GM12878 (cell line): ENCODE measurements around the gene GPR108. TPM values are rescaled to one million over a fixed set of nuclear protein-coding genes. Genes with fewer than 3 reads are reported as not detected.

ENCODE experiments used
- ATAC-seq: fragments of 200-7000 bp; cut with Tn5 transposase; 3 replicates; pipeline ENCODE4 v1.9.1; 2020; ENCODE audit warnings: mild to moderate bottlenecking, moderate library complexity
- BruUV-seq: library from RNA; stranded (reverse); fragments of 400-500 nt; replicated peaks from 2 replicates; lab custom pipeline; 2021; lab: Mats Ljungman, UMichigan
- CTCF ChIA-PET: fragments of 300-600 bp; sonication (Branson Sonifier 250); formaldehyde crosslinking; extraction: SDS; loops from one replicate; lab custom pipeline; 2021; ENCODE audit warnings: inconsistent platforms; lab: Yijun Ruan, JAX
- POLR2A ChIA-PET: fragments of 350-600 bp; formaldehyde crosslinking; extraction: SDS; loops from one replicate; lab custom pipeline; 2021; ENCODE audit warnings: inconsistent platforms; lab: Charles Lee
- RAD21 ChIA-PET: fragments of 300-600 bp; sonication (Branson Sonifier 250); formaldehyde crosslinking; loops from one replicate; lab custom pipeline; 2023; ENCODE audit warnings: antibody characterized with exemption; ENCODE audit not compliant: unreplicated experiment; lab: Charles Lee
- SMC1A ChIA-PET: fragments of 300-600 bp; sonication (Branson Sonifier 250); formaldehyde crosslinking; loops from one replicate; lab custom pipeline; 2023; ENCODE audit not compliant: unreplicated experiment, uncharacterized antibody; lab: Charles Lee
- DNase-seq: peaks from one replicate; pipeline ENCODE4 v3.0.0-alpha.2; 2011; ENCODE audit warnings: low read depth, low spot score
- FAIRE-seq: peaks from 3 replicates; lab custom pipeline; 2011; peaks lifted over from hg19 to GRCh38; lab: Jason Lieb, UNC
- H2AFZ ChIP-seq: 2 replicates; pipeline ENCODE4 v1.6.0; 2011; ENCODE audit warnings: low read depth, low read length, control low read depth; ENCODE audit not compliant: control insufficient read depth
- H3K27ac ChIP-seq: 2 replicates; pipeline ENCODE4 v1.5.1; 2011; ENCODE audit warnings: control low read depth; ENCODE audit not compliant: control insufficient read depth, insufficient read depth
- H3K27me3 ChIP-seq, 2 experiments: replicated peaks in 1 of 2; 2 replicates each; pipeline versions ENCODE4 v1.6.0 to v1.6.1; 2011; ENCODE audit warnings: low read length in 1 of 2; ENCODE audit not compliant: control insufficient read depth in 2 of 2, insufficient read depth in 2 of 2
- H3K36me3 ChIP-seq, 2 experiments: 2 replicates each; pipeline ENCODE4 v1.5.1; 2011; ENCODE audit warnings: low read length in 1 of 2; ENCODE audit not compliant: control insufficient read depth in 2 of 2, insufficient read depth in 2 of 2
- H3K4me1 ChIP-seq: 2 replicates; pipeline ENCODE4 v1.6.1; 2011; ENCODE audit warnings: mild to moderate bottlenecking, low read length, moderate library complexity, mixed read lengths; ENCODE audit not compliant: control insufficient read depth, insufficient read depth
- H3K4me2 ChIP-seq: 2 replicates; pipeline ENCODE4 v1.6.0; 2011; ENCODE audit warnings: control low read depth; ENCODE audit not compliant: control insufficient read depth, insufficient read depth
- H3K4me3 ChIP-seq: fragments of 200-600 bp; sonication (generic); 2 replicates; pipeline ENCODE4 v1.5.1; 2016
- H3K79me2 ChIP-seq: 2 replicates; pipeline ENCODE4 v1.6.0; 2011; ENCODE audit warnings: low read length; ENCODE audit not compliant: control insufficient read depth, insufficient read depth
- H3K9ac ChIP-seq: 2 replicates; pipeline ENCODE4 v1.8.0; 2011; ENCODE audit warnings: low read length, control low read depth, mixed read lengths; ENCODE audit not compliant: control insufficient read depth, insufficient read depth
- H3K9me3 ChIP-seq: replicated peaks from 3 replicates; pipeline ENCODE4 v1.5.1; 2011; ENCODE audit warnings: mild to moderate bottlenecking, low read length; ENCODE audit not compliant: control insufficient read depth, insufficient read depth
- H4K20me1 ChIP-seq: 2 replicates; pipeline ENCODE4 v1.6.0; 2011; ENCODE audit not compliant: control insufficient read depth, insufficient read depth
- EP300 ChIP-seq, 2 experiments: fragments of 150-350 bp in 1 of 2; IDR thresholded peaks; 2 replicates each; pipeline ENCODE4 v1.6.1; 2011 to 2012; ENCODE audit warnings: low read depth in 2 of 2, low read length in 2 of 2, borderline replicate concordance in 1 of 2, improper control_type of control experiment in 1 of 2, inconsistent platforms in 1 of 2; ENCODE audit not compliant: control insufficient read depth in 1 of 2
- LARP7 ChIP-seq: fragments of 450-650 bp; IDR thresholded peaks from 2 replicates; pipeline ENCODE4 v1.6.1; 2017; ENCODE audit warnings: mild to moderate bottlenecking
- PML ChIP-seq: IDR thresholded peaks from 2 replicates; pipeline ENCODE4 v1.6.1; 2012; ENCODE audit warnings: low read length, inconsistent platforms
- RUNX3 ChIP-seq: IDR thresholded peaks from 2 replicates; pipeline ENCODE4 v1.6.1; 2012; ENCODE audit warnings: low read length, inconsistent platforms
- ZBED1 ChIP-seq: IDR thresholded peaks from 2 replicates; pipeline ENCODE4 v1.6.1; 2016; ENCODE audit warnings: borderline replicate concordance
- in situ Hi-C: fragments of 300-500 bp; cut with MboI; formaldehyde crosslinking; loops from 9 replicates; pipeline ENCODE4 v1.14.3; 2018; ENCODE audit warnings: mixed read lengths
- intact Hi-C: fragments of 100-400 bp; cut with micrococcal nuclease; formaldehyde crosslinking; loops from one replicate; pipeline ENCODE4 v1.14.2; 2022; ENCODE audit not compliant: unreplicated experiment
- polyA plus RNA-seq, 11 experiments: library from polyadenylated mRNA; depleted of rRNA in 4 of 11; unstranded in 6 of 11; stranded (reverse) in 5 of 11; fragments of >200 nt; fragmentation: Nextera tagmentation in 4 of 11; fragmentation: Illumina TruSeq in 1 of 11; extraction: Ambion mirVana in 4 of 11; extraction: Trizol in 1 of 11; gene quantifications; 1 replicate in 1 of 11; 2 replicates in 10 of 11; pipeline versions ENCODE4 v1.2.1 to v1.2.3, GENCODE V29; 2011 to 2016; ENCODE audit warnings: inconsistent platforms in 2 of 11, missing spikeins in 2 of 11, low read depth in 1 of 11
- total RNA-seq, 4 experiments: library from RNA; depleted of rRNA in 3 of 4; stranded (reverse); fragments of >200 nt in 3 of 4; fragmentation: Illumina TruSeq in 1 of 4; extraction: Trizol in 1 of 4; gene quantifications; 2 replicates each; pipeline versions ENCODE4 v1.2.1 to v1.2.3, GENCODE V29; 2013 to 2021
- TF ChIP-seq, protein P1 (sequence below): fragments of 450-650 bp; IDR thresholded peaks from 2 replicates; pipeline ENCODE4 v1.6.1; 2017; ENCODE audit warnings: borderline replicate concordance
- TF ChIP-seq, protein P2 (sequence below): IDR thresholded peaks from 2 replicates; pipeline ENCODE4 v1.6.1; 2011; ENCODE audit warnings: mild to moderate bottlenecking, low read depth, low read length, moderate library complexity; ENCODE audit not compliant: insufficient replicate concordance

Gene GPR108
- total and polyA plus RNA-seq, 10 of the 15 experiments (the other 5 are each of a cell fraction or from before 2014, with no cell fraction given) = 4.4 to 87.2 (median 57.1) TPM

DNA sequence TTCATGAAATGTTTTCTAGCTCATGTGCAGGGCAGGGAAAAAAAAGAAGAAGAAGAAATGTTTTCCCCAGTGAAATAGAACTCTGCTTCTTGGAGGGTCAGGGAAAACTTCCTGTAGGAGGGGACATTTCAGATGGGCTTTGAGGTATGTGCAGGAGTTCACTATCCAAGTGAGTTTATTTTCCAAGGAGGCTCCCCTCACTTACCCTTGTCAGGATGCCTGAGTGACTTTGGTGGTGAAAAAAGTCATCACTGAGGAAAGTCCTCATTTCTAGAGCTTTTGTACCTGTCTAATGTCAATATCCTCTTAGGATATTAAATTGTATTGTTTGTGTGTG is 16.3 kb downstream of the GPR108 start:
- no peak for ATAC-seq
- H4K20me1 ChIP-seq = no peaks in the 10 kb centered on the region
- FAIRE-seq = no peak
- no peaks in the 10 kb centered on the region for H3K79me2 ChIP-seq
- CTCF ChIA-PET = interaction anchor here (0.6 to 2.3 kb wide), 4 partner anchors 13 to 695 kb away, joined by 3 to 18 read pairs (median 4); partner anchors contain the start of gene GPR108
- peaks cover 32% of the 10 kb centered on the region for H3K4me1 ChIP-seq
- no peak overlapping the region for H2AFZ ChIP-seq
- TF ChIP-seq EP300 (IDR thresholded peaks at IDR 0.05; ENCODE audit: borderline replicate concordance in 1 of 2, control insufficient read depth in 1 of 2, low read depth in 2 of 2, low read length in 2 of 2) = no peak
- no peak for TF ChIP-seq PML
- TF ChIP-seq RUNX3 = no peak
- TF ChIP-seq, protein P1, sequence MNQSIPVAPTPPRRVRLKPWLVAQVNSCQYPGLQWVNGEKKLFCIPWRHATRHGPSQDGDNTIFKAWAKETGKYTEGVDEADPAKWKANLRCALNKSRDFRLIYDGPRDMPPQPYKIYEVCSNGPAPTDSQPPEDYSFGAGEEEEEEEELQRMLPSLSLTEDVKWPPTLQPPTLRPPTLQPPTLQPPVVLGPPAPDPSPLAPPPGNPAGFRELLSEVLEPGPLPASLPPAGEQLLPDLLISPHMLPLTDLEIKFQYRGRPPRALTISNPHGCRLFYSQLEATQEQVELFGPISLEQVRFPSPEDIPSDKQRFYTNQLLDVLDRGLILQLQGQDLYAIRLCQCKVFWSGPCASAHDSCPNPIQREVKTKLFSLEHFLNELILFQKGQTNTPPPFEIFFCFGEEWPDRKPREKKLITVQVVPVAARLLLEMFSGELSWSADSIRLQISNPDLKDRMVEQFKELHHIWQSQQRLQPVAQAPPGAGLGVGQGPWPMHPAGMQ = no peak
- no peak for TF ChIP-seq LARP7
- TF ChIP-seq, protein P2, sequence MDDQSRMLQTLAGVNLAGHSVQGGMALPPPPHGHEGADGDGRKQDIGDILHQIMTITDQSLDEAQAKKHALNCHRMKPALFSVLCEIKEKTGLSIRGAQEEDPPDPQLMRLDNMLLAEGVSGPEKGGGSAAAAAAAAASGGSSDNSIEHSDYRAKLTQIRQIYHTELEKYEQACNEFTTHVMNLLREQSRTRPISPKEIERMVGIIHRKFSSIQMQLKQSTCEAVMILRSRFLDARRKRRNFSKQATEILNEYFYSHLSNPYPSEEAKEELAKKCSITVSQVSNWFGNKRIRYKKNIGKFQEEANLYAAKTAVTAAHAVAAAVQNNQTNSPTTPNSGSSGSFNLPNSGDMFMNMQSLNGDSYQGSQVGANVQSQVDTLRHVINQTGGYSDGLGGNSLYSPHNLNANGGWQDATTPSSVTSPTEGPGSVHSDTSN = no peak
- no peak for TF ChIP-seq ZBED1
- no peak for DNase-seq
- no peaks in the 10 kb centered on the region for H3K36me3 ChIP-seq
- no peak overlapping the region for H3K4me3 ChIP-seq
- BruUV-seq = no TSS peak
- H3K9me3 ChIP-seq = no peaks in the 10 kb centered on the region
- SMC1A ChIA-PET = interaction anchor here (1.0 to 2.3 kb wide), 5 partner anchors 15 to 51 kb away, joined by 3 to 7 read pairs (median 5); partner anchors contain the start of gene TNFSF14
- H3K9ac ChIP-seq = no peak overlapping the region
- no peaks in the 10 kb centered on the region for H3K27me3 ChIP-seq
- H3K4me2 ChIP-seq = no peak overlapping the region; the same call in 1 of the 2 replicates
- RAD21 ChIA-PET = interaction anchor here (2.3 kb wide), 1 partner anchor 16 kb away, joined by 11 read pairs; the partner anchor contains the start of gene GPR108
- H3K27ac ChIP-seq = peak overlapping the region; percentile 60
- in situ Hi-C loops = no loop called here
- POLR2A ChIA-PET = interaction anchor here (0.5 to 1.3 kb wide), 8 partner anchors 8 to 688 kb away, joined by 3 to 6 read pairs (median 4); partner anchors contain the start of gene GPR108
- intact Hi-C loops = no loop called here
